ENCODE data around the gene ELAPOR1. TPM values are rescaled to one million over a fixed set of nuclear protein-coding genes. Genes with fewer than 3 reads are reported as not detected.

ELAPOR1 gene
- total RNA-seq, 1 donor from 2014 or later, result not detected

- DNase-seq (ENCODE audit: low read depth), result no peak
- TF ChIP-seq CTCF (conservative IDR thresholded peaks at IDR 0.05; ENCODE audit: low read depth, low read length), result no peak
These were observed 45.4 kb downstream of the ELAPOR1 start for GRCh38 chr1:109159326-109159725.

GRCh38 chr1:109160071-109160840, 46.3 kb downstream of the ELAPOR1 start:
- TF ChIP-seq CTCF (conservative IDR thresholded peaks at IDR 0.05; ENCODE audit: low read depth, low read length), result no peak
- no peak for DNase-seq (ENCODE audit: low read depth)
- H3K4me3 ChIP-seq (ENCODE audit: low read depth, low read length), result no peak overlapping the region

More at GRCh38 chr1:109159326-109159725, 45.4 kb downstream of the ELAPOR1 start:
- H3K4me3 ChIP-seq (ENCODE audit: low read depth, low read length), result no peak overlapping the region

- H3K4me3 ChIP-seq (ENCODE audit: low read depth, low read length), result no peak overlapping the region
- peak; percentile 40 for DNase-seq (ENCODE audit: low read depth)
- TF ChIP-seq CTCF (conservative IDR thresholded peaks at IDR 0.05; ENCODE audit: low read depth, low read length), result no peak
These were observed 48.1 kb downstream of the ELAPOR1 start for GRCh38 chr1:109161858-109162606.

- no peak for DNase-seq (ENCODE audit: low read depth)
These were observed 48.7 kb downstream of the ELAPOR1 start for GRCh38 chr1:109162626-109163025.

GRCh38 chr1:109163551-109163950, 49.6 kb downstream of the ELAPOR1 start:
- no peak for TF ChIP-seq CTCF (conservative IDR thresholded peaks at IDR 0.05; ENCODE audit: low read depth, low read length)
- no peak overlapping the region for H3K4me3 ChIP-seq (ENCODE audit: low read depth, low read length)
- DNase-seq (ENCODE audit: low read depth), result no peak

More at GRCh38 chr1:109162626-109163025, 48.7 kb downstream of the ELAPOR1 start:
- no peak for TF ChIP-seq CTCF (conservative IDR thresholded peaks at IDR 0.05; ENCODE audit: low read depth, low read length)
- no peak overlapping the region for H3K4me3 ChIP-seq (ENCODE audit: low read depth, low read length)

Other genes with a start within 250 kb of the ELAPOR1 start
- gene GPSM2, start 237.1 kb upstream of the ELAPOR1 start, total RNA-seq, result 35.2 and 49.9 TPM in 2 replicates
- 17.7 and 19.4 TPM in 2 replicates for gene CLCC1, start 150.6 kb upstream of the ELAPOR1 start, total RNA-seq
- 8.0 and 10.3 TPM in 2 replicates for gene WDR47, start 72.0 kb upstream of the ELAPOR1 start, total RNA-seq
- gene TAF13, start 38.1 kb upstream of the ELAPOR1 start, total RNA-seq, result 33.6 and 44.5 TPM in 2 replicates
- 12.5 and 13.1 TPM in 2 replicates for gene TMEM167B, start 23.4 kb upstream of the ELAPOR1 start, total RNA-seq
- 153 and 177 TPM in 2 replicates for gene SARS1, start 99.8 kb downstream of the ELAPOR1 start, total RNA-seq
- gene CELSR2, start 135.4 kb downstream of the ELAPOR1 start, total RNA-seq, result 8.2 and 14.2 TPM in 2 replicates
- gene PSRC1, start 169.0 kb downstream of the ELAPOR1 start, total RNA-seq, result 56.6 and 67.9 TPM in 2 replicates
- gene MYBPHL, start 192.9 kb downstream of the ELAPOR1 start, total RNA-seq, result not detected in 2 replicates